A673 (cell line): Measurements from ENCODE around the gene ST8SIA3. TPM values are rescaled to one million over a fixed set of nuclear protein-coding genes. Genes with fewer than 3 reads are reported as not detected.

Source experiments
- BruUV-seq: library from RNA; stranded (reverse); fragments of 400-500 nt; replicated peaks from 2 replicates; lab custom pipeline; 2021; lab: Mats Ljungman, UMichigan
- CTCF ChIA-PET: fragments of 300-600 bp; sonication (Branson Sonifier 250); formaldehyde crosslinking; loops from one replicate; lab custom pipeline; 2022; ENCODE audit warnings: antibody characterized with exemption; lab: Charles Lee
- POLR2A ChIA-PET: fragments of 300-600 bp; sonication (Branson Sonifier 250); formaldehyde crosslinking; loops from one replicate; lab custom pipeline; 2022; ENCODE audit warnings: antibody characterized with exemption; ENCODE audit not compliant: low non-redundant PET; lab: Charles Lee
- DNase-seq: peaks from one replicate; pipeline ENCODE4 v3.0.0-alpha.2; 2015; ENCODE audit warnings: low spot score
- H3K27ac ChIP-seq: fragments of 200-600 bp; sonication (generic); 2 replicates; pipeline ENCODE4 v1.5.1; 2016; ENCODE audit warnings: mixed run types, low read depth, mild to moderate bottlenecking, mixed read lengths, antibody characterized with exemption, low read length; ENCODE audit not compliant: poor library complexity, severe bottlenecking
- H3K27me3 ChIP-seq: fragments of 200-600 bp; sonication (generic); replicated peaks from 2 replicates; pipeline ENCODE4 v1.6.1; 2017; ENCODE audit warnings: mixed run types, low read depth, mild to moderate bottlenecking, mixed read lengths, antibody characterized with exemption, low read length; ENCODE audit not compliant: insufficient read depth, poor library complexity
- H3K36me3 ChIP-seq: fragments of 200-600 bp; sonication (generic); 2 replicates; pipeline ENCODE4 v1.6.1; 2016; ENCODE audit warnings: mixed run types, mild to moderate bottlenecking, mixed read lengths, antibody characterized with exemption, low read length; ENCODE audit not compliant: insufficient read depth, poor library complexity, severe bottlenecking
- H3K4me1 ChIP-seq: fragments of 200-600 bp; sonication (generic); 2 replicates; pipeline ENCODE4 v1.6.1; 2017; ENCODE audit warnings: mixed run types, mild to moderate bottlenecking, mixed read lengths, antibody characterized with exemption, low read length; ENCODE audit not compliant: insufficient read depth, poor library complexity, severe bottlenecking
- H3K4me3 ChIP-seq: fragments of 200-600 bp; sonication (generic); 2 replicates; pipeline ENCODE4 v1.5.1; 2016; ENCODE audit warnings: low read depth, mixed run types, mild to moderate bottlenecking, mixed read lengths, low read length; ENCODE audit not compliant: poor library complexity, severe bottlenecking
- H3K9me3 ChIP-seq: fragments of 200-600 bp; sonication (generic); 2 replicates; pipeline ENCODE4 v1.6.1; 2016; ENCODE audit warnings: mixed run types, low read depth, mild to moderate bottlenecking, mixed read lengths, antibody characterized with exemption, low read length; ENCODE audit not compliant: poor library complexity, severe bottlenecking
- EZH2 ChIP-seq: fragments of 200-600 bp; sonication (generic); IDR thresholded peaks from 2 replicates; pipeline ENCODE4 v1.6.1; 2017; ENCODE audit warnings: borderline replicate concordance, low read depth, mild to moderate bottlenecking, mixed read lengths, antibody characterized with exemption, low read length; ENCODE audit not compliant: poor library complexity, severe bottlenecking
- intact Hi-C: fragments of 100-400 bp; cut with micrococcal nuclease; formaldehyde crosslinking; loops from one replicate; pipeline ENCODE4 v1.10.0; 2022; ENCODE audit not compliant: unreplicated experiment
- total RNA-seq: library from RNA; stranded (reverse); gene quantifications from 2 replicates; pipeline ENCODE4 v1.2.3, GENCODE V29; 2021
- TF ChIP-seq, protein P1 (sequence below): fragments of 300-800, 200-600 bp; sonication (generic); conservative IDR thresholded peaks from 2 replicates; pipeline ENCODE4 v1.5.1; 2017; ENCODE audit warnings: low read depth, mild to moderate bottlenecking, antibody characterized with exemption, low read length, moderate library complexity, mixed read lengths

The ST8SIA3 gene
- total RNA-seq, 1 experiment from 2014 or later: not detected

GRCh38 chr18:57416542-57416941, 64.2 kb downstream of the ST8SIA3 start:
- TF ChIP-seq EZH2: no peak
- TF ChIP-seq, protein P1, sequence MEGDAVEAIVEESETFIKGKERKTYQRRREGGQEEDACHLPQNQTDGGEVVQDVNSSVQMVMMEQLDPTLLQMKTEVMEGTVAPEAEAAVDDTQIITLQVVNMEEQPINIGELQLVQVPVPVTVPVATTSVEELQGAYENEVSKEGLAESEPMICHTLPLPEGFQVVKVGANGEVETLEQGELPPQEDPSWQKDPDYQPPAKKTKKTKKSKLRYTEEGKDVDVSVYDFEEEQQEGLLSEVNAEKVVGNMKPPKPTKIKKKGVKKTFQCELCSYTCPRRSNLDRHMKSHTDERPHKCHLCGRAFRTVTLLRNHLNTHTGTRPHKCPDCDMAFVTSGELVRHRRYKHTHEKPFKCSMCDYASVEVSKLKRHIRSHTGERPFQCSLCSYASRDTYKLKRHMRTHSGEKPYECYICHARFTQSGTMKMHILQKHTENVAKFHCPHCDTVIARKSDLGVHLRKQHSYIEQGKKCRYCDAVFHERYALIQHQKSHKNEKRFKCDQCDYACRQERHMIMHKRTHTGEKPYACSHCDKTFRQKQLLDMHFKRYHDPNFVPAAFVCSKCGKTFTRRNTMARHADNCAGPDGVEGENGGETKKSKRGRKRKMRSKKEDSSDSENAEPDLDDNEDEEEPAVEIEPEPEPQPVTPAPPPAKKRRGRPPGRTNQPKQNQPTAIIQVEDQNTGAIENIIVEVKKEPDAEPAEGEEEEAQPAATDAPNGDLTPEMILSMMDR: no peak
- no peaks in the 10 kb centered on the region for H3K36me3 ChIP-seq
- DNase-seq: no peak
- ChIA-PET CTCF (no interaction called here), POLR2A (no interaction called here)
- H3K9me3 ChIP-seq: no peaks in the 10 kb centered on the region
- H3K4me3 ChIP-seq: no peak overlapping the region
- BruUV-seq: no TSS peak
- no peaks in the 10 kb centered on the region for H3K4me1 ChIP-seq
- no peak overlapping the region for H3K27ac ChIP-seq
- intact Hi-C loops: no loop called here
- H3K27me3 ChIP-seq: peaks cover 69% of the 10 kb centered on the region

Other genes starting within 250 kb of the ST8SIA3 start
- not detected in 2 replicates for gene BOD1L2, start 205.5 kb upstream of the ST8SIA3 start, total RNA-seq
- gene ONECUT2, start 82.8 kb downstream of the ST8SIA3 start, total RNA-seq: 0.66 and 1.2 TPM in 2 replicates
- 65.4 and 73.7 TPM in 2 replicates for gene FECH, start 234.1 kb downstream of the ST8SIA3 start, total RNA-seq